ENCODE data around the gene MKI67. TPM values are rescaled to one million over a fixed set of nuclear protein-coding genes. Genes with fewer than 3 reads are reported as not detected.
A peak's percentile ranks its signal among the peaks of the same experiment; 100 is the strongest.

Gene MKI67, protein sequence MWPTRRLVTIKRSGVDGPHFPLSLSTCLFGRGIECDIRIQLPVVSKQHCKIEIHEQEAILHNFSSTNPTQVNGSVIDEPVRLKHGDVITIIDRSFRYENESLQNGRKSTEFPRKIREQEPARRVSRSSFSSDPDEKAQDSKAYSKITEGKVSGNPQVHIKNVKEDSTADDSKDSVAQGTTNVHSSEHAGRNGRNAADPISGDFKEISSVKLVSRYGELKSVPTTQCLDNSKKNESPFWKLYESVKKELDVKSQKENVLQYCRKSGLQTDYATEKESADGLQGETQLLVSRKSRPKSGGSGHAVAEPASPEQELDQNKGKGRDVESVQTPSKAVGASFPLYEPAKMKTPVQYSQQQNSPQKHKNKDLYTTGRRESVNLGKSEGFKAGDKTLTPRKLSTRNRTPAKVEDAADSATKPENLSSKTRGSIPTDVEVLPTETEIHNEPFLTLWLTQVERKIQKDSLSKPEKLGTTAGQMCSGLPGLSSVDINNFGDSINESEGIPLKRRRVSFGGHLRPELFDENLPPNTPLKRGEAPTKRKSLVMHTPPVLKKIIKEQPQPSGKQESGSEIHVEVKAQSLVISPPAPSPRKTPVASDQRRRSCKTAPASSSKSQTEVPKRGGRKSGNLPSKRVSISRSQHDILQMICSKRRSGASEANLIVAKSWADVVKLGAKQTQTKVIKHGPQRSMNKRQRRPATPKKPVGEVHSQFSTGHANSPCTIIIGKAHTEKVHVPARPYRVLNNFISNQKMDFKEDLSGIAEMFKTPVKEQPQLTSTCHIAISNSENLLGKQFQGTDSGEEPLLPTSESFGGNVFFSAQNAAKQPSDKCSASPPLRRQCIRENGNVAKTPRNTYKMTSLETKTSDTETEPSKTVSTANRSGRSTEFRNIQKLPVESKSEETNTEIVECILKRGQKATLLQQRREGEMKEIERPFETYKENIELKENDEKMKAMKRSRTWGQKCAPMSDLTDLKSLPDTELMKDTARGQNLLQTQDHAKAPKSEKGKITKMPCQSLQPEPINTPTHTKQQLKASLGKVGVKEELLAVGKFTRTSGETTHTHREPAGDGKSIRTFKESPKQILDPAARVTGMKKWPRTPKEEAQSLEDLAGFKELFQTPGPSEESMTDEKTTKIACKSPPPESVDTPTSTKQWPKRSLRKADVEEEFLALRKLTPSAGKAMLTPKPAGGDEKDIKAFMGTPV (N-terminal part only)
- 10 to 100 TPM in 2 of 3 donors, 1 to 10 TPM in 1; 7.7 to 54.7 (median 14.0) TPM for total RNA-seq
- long read RNA-seq, donor 1, partial matches to known transcripts, result 1 of 1 reads
- long read RNA-seq, donor 1, other reads (novel, unspliced or antisense), result 0 of 1 reads
- long read RNA-seq, donor 2, partial matches to known transcripts, result 4 of 6 reads
- long read RNA-seq, donor 2, other reads (novel, unspliced or antisense), result 2 of 6 reads

DNA sequence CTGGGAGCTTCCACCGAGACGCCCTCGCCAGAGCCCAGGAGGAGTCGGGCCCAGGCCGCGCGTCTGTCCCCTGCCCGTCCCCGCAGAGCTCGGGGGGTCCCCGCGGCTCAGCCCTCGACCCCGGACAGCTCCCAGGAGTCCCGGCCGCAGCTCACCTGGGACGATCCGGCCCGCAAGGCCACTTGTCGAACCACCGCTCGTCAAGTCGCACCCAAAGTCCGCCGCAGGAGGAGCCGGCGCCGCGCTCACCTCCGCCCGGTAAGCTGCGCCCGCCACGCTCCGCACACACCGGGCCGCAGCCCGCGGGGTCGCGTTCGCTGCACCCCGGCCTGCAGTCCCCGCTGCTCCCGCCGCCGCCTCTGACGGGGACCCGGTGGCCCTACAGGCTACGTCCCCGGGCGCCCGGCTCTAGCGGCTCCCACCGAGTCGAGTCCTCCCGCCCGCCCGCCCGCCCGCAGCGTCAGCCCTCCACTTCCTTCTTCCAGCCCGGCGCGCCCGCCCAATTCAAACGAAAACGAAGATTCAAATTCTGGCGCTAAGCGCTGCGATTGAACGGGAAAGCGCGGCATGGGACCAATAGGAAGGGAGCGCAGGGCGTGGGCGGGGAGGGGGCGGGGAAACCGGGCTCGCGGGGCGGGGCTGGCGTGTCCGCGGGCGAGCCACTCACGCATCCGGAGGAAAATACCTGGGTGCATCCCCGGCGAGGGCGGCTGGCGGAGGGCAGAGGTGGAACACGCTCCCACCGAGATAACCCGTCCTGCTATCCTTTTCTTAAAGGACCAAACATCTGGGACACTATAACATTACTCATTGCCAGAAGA lies at the start of gene MKI67:
Gene MKI67, minus strand, starts transcription at position 480 of the 821 bp plus-strand sequence. CDS start 756 bp downstream, outside the sequence.
- TF ChIP-seq, protein P1, sequence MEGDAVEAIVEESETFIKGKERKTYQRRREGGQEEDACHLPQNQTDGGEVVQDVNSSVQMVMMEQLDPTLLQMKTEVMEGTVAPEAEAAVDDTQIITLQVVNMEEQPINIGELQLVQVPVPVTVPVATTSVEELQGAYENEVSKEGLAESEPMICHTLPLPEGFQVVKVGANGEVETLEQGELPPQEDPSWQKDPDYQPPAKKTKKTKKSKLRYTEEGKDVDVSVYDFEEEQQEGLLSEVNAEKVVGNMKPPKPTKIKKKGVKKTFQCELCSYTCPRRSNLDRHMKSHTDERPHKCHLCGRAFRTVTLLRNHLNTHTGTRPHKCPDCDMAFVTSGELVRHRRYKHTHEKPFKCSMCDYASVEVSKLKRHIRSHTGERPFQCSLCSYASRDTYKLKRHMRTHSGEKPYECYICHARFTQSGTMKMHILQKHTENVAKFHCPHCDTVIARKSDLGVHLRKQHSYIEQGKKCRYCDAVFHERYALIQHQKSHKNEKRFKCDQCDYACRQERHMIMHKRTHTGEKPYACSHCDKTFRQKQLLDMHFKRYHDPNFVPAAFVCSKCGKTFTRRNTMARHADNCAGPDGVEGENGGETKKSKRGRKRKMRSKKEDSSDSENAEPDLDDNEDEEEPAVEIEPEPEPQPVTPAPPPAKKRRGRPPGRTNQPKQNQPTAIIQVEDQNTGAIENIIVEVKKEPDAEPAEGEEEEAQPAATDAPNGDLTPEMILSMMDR (IDR thresholded peaks at IDR 0.05), result no peak
- intact Hi-C loops (cut with DNase I, micrococcal nuclease), result no loop called here
- no peaks in the 10 kb centered on the region for H3K36me3 ChIP-seq (ENCODE audit: low read depth)
- H3K4me1 ChIP-seq (ENCODE audit: low read depth), result peaks cover 17% of the 10 kb centered on the region
- peak; percentile 96 for ATAC-seq
- H3K4me3 ChIP-seq, result peak within 1 kb of the TSS; percentile 40
- peak; percentile 91 to 94 (median 91) for DNase-seq
- no peaks in the 10 kb centered on the region for H3K9me3 ChIP-seq

DNA sequence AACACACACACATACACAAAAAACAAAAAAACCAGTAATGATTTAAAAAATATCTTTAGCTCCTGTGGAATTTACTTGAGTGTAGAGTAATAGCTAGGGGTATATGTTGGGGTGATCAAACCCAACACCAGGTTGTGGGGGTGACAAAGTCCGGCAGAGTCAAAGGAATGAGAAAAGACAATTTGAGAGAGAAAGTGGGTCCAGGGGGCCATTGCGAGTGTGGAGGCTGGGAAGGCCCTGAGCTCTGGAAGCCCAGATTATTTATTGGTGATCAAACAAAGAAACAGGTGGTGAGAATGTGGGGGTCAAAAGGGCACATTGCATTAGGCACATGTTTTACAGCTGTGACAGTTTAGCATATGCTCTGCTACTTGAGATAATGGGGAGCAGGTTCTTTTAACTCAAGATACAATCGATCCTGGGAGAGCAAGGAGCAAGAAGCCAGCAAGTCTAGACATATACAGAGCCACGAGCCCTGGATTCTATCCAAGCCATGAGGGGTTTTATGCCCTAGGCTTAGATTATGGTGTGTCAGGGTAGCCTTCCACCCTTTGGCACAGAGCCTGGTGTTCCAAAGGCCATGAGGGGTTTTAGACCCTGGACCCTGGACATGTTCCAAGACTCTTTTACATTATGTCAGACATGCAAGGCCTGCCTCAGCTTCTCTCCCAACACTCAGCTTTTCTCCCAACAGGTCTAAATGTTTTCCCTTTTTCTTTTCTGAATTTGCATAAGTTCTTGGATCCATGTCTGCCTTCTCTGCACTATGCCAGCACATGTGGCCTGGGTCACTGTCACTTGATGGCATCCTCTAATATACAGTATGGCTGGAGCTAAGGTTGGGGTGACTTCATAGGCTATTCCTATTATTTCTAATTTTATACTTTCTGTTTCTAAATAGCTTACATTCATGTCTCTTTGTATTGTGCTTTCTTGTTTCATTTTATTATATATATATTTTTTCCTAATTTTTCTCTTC lies 48.6 kb upstream of the MKI67 start:
- ATAC-seq (no peak), DNase-seq (no peak)
- H3K4me3 ChIP-seq, result no peak overlapping the region
- TF ChIP-seq, protein P1 (IDR thresholded peaks at IDR 0.05), result no peak
- intact Hi-C loops (cut with DNase I, micrococcal nuclease), result no loop called here
- no peaks in the 10 kb centered on the region for H3K4me1 ChIP-seq (ENCODE audit: low read depth)
- H3K36me3 ChIP-seq (ENCODE audit: low read depth), result no peaks in the 10 kb centered on the region
- H3K9me3 ChIP-seq, result peaks cover 7% of the 10 kb centered on the region

DNA sequence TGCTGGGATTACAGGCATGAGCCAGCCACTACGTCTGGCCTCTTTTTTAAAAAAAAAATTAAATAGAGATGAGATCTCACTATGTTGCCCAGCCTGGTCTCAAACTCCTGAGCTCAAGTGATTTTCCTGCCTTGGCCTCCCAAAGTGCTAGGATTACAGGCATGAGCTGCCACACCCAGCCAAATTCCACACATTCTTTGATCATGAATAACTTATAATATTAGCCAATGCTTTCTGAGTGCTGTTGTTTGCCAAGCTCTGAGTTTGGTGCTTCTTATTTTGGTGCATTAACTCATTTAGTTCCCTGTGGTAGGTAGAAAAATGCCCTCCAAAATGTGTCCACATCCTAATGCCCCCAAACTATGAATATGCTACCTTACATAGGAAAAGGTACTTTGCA lies 47.2 kb upstream of the MKI67 start:
- Histone ChIP-seq H3K9me3 (peaks cover 7% of the 10 kb centered on the region), H3K4me1 (ENCODE audit: low read depth) (no peaks in the 10 kb centered on the region), H3K4me3 (no peak overlapping the region), H3K36me3 (ENCODE audit: low read depth) (no peaks in the 10 kb centered on the region)
- no peak for ATAC-seq
- intact Hi-C loops (cut with DNase I, micrococcal nuclease), result no loop called here
- DNase-seq, result no peak
- TF ChIP-seq, protein P1 (IDR thresholded peaks at IDR 0.05), result no peak

DNA sequence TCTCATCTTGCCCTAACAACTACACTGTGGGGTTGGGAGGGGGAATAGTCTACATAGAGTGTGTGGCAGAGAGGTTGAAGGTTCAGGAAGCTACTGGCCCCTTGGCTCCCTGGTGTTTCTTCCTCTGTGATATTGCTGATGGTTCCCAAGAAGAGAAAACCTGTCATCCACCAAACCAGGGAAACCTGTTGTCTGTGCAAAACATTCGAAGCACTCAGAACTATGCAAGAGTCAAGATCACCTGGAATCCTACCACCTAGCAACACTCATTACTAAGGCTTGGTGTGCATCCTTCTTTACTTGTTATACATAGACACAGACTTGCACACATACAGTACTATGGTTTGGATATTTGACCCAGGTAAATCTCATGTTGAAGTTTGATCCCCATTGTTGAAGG lies 46.5 kb upstream of the MKI67 start:
- no peaks in the 10 kb centered on the region for H3K4me1 ChIP-seq (ENCODE audit: low read depth)
- DNase-seq (no peak), ATAC-seq (no peak)
- H3K4me3 ChIP-seq, result no peak overlapping the region
- H3K36me3 ChIP-seq (ENCODE audit: low read depth), result no peaks in the 10 kb centered on the region
- TF ChIP-seq, protein P1 (IDR thresholded peaks at IDR 0.05), result no peak
- peaks cover 7% of the 10 kb centered on the region for H3K9me3 ChIP-seq
- intact Hi-C loops (cut with DNase I, micrococcal nuclease), result no loop called here

Data from mucosa of descending colon (tissue), 3 donors.